Neuronal stem cell (in vitro differentiated cells): ENCODE results near the gene C3.
"Not testable (repeated sequence)": the region's sequence is repeated elsewhere in the genome, so short reads cannot be mapped to it uniquely, and the experiment has no call there.

Experiments
- DNase-seq: peaks from one replicate; pipeline ENCODE4 v3.0.0-alpha.2; 2013; ENCODE audit warnings: low spot score
- H2AFZ ChIP-seq: one replicate; pipeline ENCODE4 v1.6.1; 2013; ENCODE audit warnings: mild to moderate bottlenecking, low read length, inconsistent platforms
- H2AK5ac ChIP-seq: 2 replicates; pipeline ENCODE4 v1.6.1; 2013; ENCODE audit warnings: low read depth, mild to moderate bottlenecking, inconsistent platforms, low read length, moderate library complexity, mixed read lengths
- H2BK120ac ChIP-seq: 2 replicates; pipeline ENCODE4 v1.6.1; 2013; ENCODE audit warnings: low read depth, mild to moderate bottlenecking, inconsistent platforms, low read length, moderate library complexity, mixed read lengths
- H2BK12ac ChIP-seq: one replicate; pipeline ENCODE4 v1.6.1; 2013; ENCODE audit warnings: low read length, inconsistent platforms
- H2BK15ac ChIP-seq: 2 replicates; pipeline ENCODE4 v1.6.1; 2013; ENCODE audit warnings: mild to moderate bottlenecking, low read length, inconsistent platforms, mixed read lengths
- H2BK5ac ChIP-seq: one replicate; pipeline ENCODE4 v1.6.1; 2013; ENCODE audit warnings: inconsistent platforms, mild to moderate bottlenecking, low read length, moderate library complexity
- H3K14ac ChIP-seq: one replicate; pipeline ENCODE4 v1.6.1; 2013; ENCODE audit warnings: low read length, inconsistent platforms
- H3K18ac ChIP-seq: 2 replicates; pipeline ENCODE4 v1.6.1; 2013; ENCODE audit warnings: low read length, inconsistent platforms
- H3K23ac ChIP-seq: 2 replicates; pipeline ENCODE4 v1.6.1; 2013; ENCODE audit warnings: low read depth, mild to moderate bottlenecking, mixed read lengths, low read length, inconsistent platforms; ENCODE audit not compliant: poor library complexity
- H3K27ac ChIP-seq: replicated peaks from 3 replicates; pipeline ENCODE4 v1.5.1; 2013; ENCODE audit warnings: low read length, inconsistent platforms
- H3K27me3 ChIP-seq, 3 experiments: 2 replicates each; pipeline ENCODE4 v1.6.1; 2013; ENCODE audit warnings: low read length in 3 of 3, mild to moderate bottlenecking in 2 of 3, inconsistent platforms in 1 of 3, low read depth in 1 of 3, mixed read lengths in 1 of 3, moderate library complexity in 1 of 3; ENCODE audit not compliant: control insufficient read depth in 3 of 3, insufficient read depth in 3 of 3
- H3K36me3 ChIP-seq, 2 donors: replicated peaks in 1 of 2; 2 replicates each; pipeline ENCODE4 v1.6.1; 2013; ENCODE audit warnings: low read length in 2 of 2; ENCODE audit not compliant: control insufficient read depth in 2 of 2, insufficient read depth in 2 of 2
- H3K4ac ChIP-seq: 2 replicates; pipeline ENCODE4 v1.6.1; 2013; ENCODE audit warnings: inconsistent platforms, mild to moderate bottlenecking, low read length, moderate library complexity
- H3K4me1 ChIP-seq, 2 donors: 1 replicate in 1 of 2; 2 replicates in 1 of 2; pipeline ENCODE4 v1.6.1; 2013; ENCODE audit warnings: low read length in 2 of 2, low read depth in 1 of 2; ENCODE audit not compliant: control insufficient read depth in 2 of 2, insufficient read depth in 1 of 2
- H3K4me2 ChIP-seq: one replicate; pipeline ENCODE4 v1.6.1; 2013; ENCODE audit warnings: mild to moderate bottlenecking, low read length, inconsistent platforms; ENCODE audit not compliant: insufficient read depth, poor library complexity, severe bottlenecking
- H3K4me3 ChIP-seq, 2 donors: 2 replicates each; pipeline ENCODE4 v1.5.1; 2013; ENCODE audit warnings: low read length in 2 of 2, mild to moderate bottlenecking in 2 of 2, inconsistent platforms in 1 of 2, moderate library complexity in 1 of 2
- H3K79me1 ChIP-seq: one replicate; pipeline ENCODE4 v1.6.1; 2013; ENCODE audit warnings: low read depth, mild to moderate bottlenecking, inconsistent platforms, low read length, moderate library complexity
- H3K9ac ChIP-seq: one replicate; pipeline ENCODE4 v1.6.1; 2013; ENCODE audit warnings: mild to moderate bottlenecking, low read depth, low read length, inconsistent platforms; ENCODE audit not compliant: poor library complexity
- H3K9me3 ChIP-seq, 2 donors: replicated peaks in 1 of 2; 2 replicates each; pipeline versions ENCODE3 to v1.6.1; 2013; ENCODE audit warnings: low read length in 2 of 2, mild to moderate bottlenecking in 2 of 2, inconsistent platforms in 1 of 2, low read depth in 1 of 2, mixed read lengths in 1 of 2, moderate library complexity in 1 of 2; ENCODE audit not compliant: control insufficient read depth in 2 of 2, insufficient read depth in 1 of 2
- H4K8ac ChIP-seq: one replicate; pipeline ENCODE4 v1.6.1; 2013; ENCODE audit warnings: low read depth, mild to moderate bottlenecking, inconsistent platforms, low read length, moderate library complexity
- H4K91ac ChIP-seq: one replicate; pipeline ENCODE4 v1.6.1; 2013; ENCODE audit warnings: low read length, low read depth, mild to moderate bottlenecking, inconsistent platforms; ENCODE audit not compliant: poor library complexity
- WGBS, 2 donors: extraction: QIAGEN DNeasy Blood & Tissue Kit; methylation state at CpG; one replicate each; pipeline ENCODE4 v1.1.7; 2013; ENCODE audit warnings: missing lambda C conversion rate in 2 of 2, mixed read lengths in 1 of 2; ENCODE audit not compliant: insufficient read length in 2 of 2, insufficient replicate concordance in 1 of 2; ENCODE audit errors: extremely low coverage in 2 of 2; 5-methylcytosine and 5-hydroxymethylcytosine counted together

C3 gene

DNA sequence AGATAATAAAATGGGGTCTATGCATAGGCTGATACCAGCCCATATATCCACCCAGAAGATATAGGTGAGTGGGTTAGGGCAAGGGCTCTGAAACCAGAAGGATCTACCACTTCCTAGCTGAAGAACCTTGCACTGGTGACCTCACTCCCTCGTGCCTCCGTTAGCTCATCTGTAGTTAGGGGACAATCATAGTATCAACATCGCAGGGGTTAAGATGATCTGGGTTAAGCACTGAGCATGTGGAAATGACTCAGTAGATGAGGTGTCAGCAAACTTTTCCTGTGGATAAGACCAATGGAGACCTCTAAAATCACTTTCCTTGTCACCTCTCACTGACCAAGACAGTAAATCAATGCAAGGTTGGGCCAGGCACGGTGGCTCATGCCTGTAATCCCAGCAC is 81.0 kb downstream of the C3 start:
- Histone ChIP-seq H3K18ac (no peak overlapping the region), H3K27ac (no peak overlapping the region), H3K27me3 (peaks cover 0 to 4% (median 0%) of the 10 kb centered on the region in 3 experiments), H3K4me3 (no peak overlapping the region), H3K36me3 (no peaks in the 10 kb centered on the region), H2AFZ (no peak overlapping the region), H3K14ac (no peak overlapping the region), H2AK5ac (no peak overlapping the region), H2BK120ac (no peak overlapping the region), H3K4ac (no peak overlapping the region), H3K4me2 (no peak overlapping the region), H2BK5ac (no peak overlapping the region), H3K9me3 (no peaks in the 10 kb centered on the region), H3K23ac (no peak overlapping the region), H2BK15ac (no peak overlapping the region), H3K9ac (no peak overlapping the region), H4K91ac (no peak overlapping the region), H3K4me1 (no peaks in the 10 kb centered on the region), H3K79me1 (no peaks in the 10 kb centered on the region), H2BK12ac (no peak overlapping the region), H4K8ac (no peak overlapping the region)
- DNase-seq: no peak
- no CpG with 5 or more reads among the region's 4 CpGs for WGBS, 2 donors

DNA sequence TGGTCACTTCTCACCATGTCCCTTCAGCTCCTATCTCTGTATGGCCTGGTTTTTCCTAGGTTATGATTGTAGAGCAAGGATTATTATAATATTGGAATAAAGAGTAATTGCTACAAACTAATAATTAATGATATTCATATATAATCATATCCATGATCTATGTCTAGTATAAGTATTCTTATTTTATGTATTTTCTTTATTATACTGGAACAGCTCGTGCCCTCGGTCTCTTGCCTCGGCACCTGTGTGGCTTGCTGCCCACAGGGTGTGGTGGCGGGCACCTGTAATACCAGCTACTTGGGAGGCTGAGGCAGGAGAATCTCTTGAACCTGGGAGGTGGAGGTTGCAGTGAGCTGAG is 87.0 kb downstream of the C3 start:
- not testable (repeated sequence) for H3K14ac ChIP-seq, H2AFZ ChIP-seq, H3K36me3 ChIP-seq, H3K4ac ChIP-seq, H2BK5ac ChIP-seq, H3K79me1 ChIP-seq, H2BK12ac ChIP-seq, H4K91ac ChIP-seq, H3K27ac ChIP-seq, H3K4me2 ChIP-seq, H3K4me3 ChIP-seq, H3K4me1 ChIP-seq, H2AK5ac ChIP-seq, H3K18ac ChIP-seq, DNase-seq, H3K27me3 ChIP-seq, H3K9me3 ChIP-seq, H2BK120ac ChIP-seq, H3K9ac ChIP-seq, H2BK15ac ChIP-seq, H4K8ac ChIP-seq
- WGBS, 2 donors: no CpG with 5 or more reads among the region's 4 CpGs
- H3K23ac ChIP-seq: peak overlapping the region; percentile 52

DNA sequence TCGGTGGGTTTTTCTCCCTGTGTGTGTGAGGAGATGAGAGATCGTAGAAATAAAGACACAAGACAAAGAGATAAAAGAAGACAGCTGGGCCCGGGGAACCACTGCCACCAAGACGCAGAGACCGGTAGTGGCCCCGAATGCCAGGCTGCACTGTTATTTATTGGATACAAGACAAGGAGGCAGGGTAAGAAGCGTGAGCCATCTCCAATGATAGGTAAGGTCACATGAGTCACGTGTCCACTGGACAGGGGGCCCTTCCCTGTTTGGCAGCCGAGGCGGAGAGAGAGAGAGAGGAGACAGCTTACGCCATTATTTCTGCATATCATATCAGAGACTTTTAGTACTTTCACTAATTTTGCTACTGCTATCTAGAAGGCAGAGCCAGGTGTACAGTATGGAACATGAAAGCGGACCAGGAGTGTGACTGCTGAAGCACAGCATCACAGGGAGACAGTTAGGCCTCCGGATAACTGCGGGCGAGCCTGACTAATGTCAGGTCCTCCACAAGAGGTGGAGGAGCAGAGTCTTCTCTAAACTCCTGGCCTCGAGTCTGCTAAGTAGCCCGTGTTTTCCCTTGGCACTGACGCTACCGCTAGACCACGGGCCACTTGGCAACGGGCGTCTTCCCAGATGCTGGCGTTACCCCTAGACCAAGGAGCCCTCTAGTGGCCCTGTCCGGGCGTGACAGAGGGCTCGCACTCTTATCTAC is 87.5 kb downstream of the C3 start:
- no CpG with 5 or more reads among the region's 26 CpGs for WGBS, 2 donors
- not testable (repeated sequence) for H3K4me3 ChIP-seq, H3K79me1 ChIP-seq, H3K27me3 ChIP-seq, H3K9me3 ChIP-seq, H2BK12ac ChIP-seq, H3K18ac ChIP-seq, H2BK15ac ChIP-seq, H2AFZ ChIP-seq, H3K4ac ChIP-seq, DNase-seq, H3K14ac ChIP-seq, H3K36me3 ChIP-seq, H2BK120ac ChIP-seq, H3K4me1 ChIP-seq, H3K9ac ChIP-seq, H3K27ac ChIP-seq, H2BK5ac ChIP-seq, H4K91ac ChIP-seq, H2AK5ac ChIP-seq, H4K8ac ChIP-seq, H3K4me2 ChIP-seq
- H3K23ac ChIP-seq: peak overlapping the region; percentile 52

DNA sequence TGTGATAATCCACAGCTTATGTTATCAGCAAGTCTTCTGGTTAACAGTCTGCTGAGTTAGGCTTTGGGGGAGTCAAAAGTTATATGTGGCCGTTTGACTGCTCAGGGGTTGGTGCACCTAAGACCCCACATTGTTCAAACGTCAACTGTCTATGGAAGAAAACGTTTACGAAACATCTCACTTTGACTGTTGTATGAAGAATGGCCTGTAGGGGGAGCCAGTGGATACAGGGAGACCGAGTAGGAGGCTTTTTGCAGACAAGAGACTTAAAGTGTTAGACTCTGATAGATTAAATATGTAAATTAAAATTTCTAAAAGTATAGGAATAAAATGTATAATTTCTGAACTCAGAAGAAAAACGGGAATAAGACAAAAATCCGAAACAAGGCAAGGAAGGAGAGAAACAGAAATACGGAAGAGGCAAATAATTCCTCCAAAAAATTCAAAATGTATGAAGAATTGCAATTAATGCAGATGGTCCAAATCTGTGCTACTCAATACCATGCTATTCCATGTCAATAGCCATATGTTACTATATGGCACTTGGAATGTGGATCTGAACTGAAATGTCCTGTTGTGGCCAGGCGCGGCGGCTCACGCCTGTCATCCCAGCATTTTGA is 88.3 kb downstream of the C3 start:
- Histone ChIP-seq H3K36me3 (no peaks in the 10 kb centered on the region), H3K9ac (no peak overlapping the region), H3K27ac (no peak overlapping the region), H3K79me1 (no peaks in the 10 kb centered on the region), H2BK120ac (no peak overlapping the region), H3K4me3 (no peak overlapping the region), H4K8ac (no peak overlapping the region), H2BK5ac (no peak overlapping the region), H3K9me3 (no peaks in the 10 kb centered on the region), H2BK12ac (no peak overlapping the region), H2BK15ac (no peak overlapping the region), H2AFZ (no peak overlapping the region), H4K91ac (no peak overlapping the region), H3K18ac (no peak overlapping the region), H3K4ac (no peak overlapping the region), H3K14ac (no peak overlapping the region), H3K23ac (no peak overlapping the region), H3K27me3 (no peaks in the 10 kb centered on the region), H2AK5ac (no peak overlapping the region), H3K4me1 (no peaks in the 10 kb centered on the region), H3K4me2 (no peak overlapping the region)
- WGBS, 2 donors: no CpG with 5 or more reads among the region's 12 CpGs
- peak; percentile 68 for DNase-seq
